Superior temporal gyrus (tissue), 1 donor: ENCODE results near the gene HDGFL3.
"Not testable (repeated sequence)": the region's sequence is repeated elsewhere in the genome, so short reads cannot be mapped to it uniquely, and the experiment has no call there.

ENCODE experiments used
- DNase-seq: peaks from one replicate; pipeline ENCODE4 v3.0.0-alpha.2; 2016; ENCODE audit errors: extremely low spot score

HDGFL3 gene

DNA sequence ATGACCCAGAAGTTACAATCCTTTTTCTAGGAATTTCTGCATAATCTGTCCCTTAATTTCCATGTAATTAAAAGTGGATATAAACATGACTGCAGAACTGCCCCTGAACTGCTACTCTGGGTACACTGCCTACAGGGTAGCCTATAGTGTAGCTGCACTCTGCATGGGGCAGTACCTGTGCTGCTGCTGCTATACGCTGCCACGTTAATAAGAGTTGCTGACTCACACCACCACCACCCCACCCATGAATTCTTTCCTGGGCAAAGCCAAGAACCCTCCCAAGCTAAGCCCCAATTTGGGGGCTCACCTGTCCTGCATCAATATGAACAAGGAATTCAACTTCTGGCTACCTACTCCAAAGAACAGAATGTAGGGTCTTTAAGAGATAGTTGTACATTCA lies 13.9 kb downstream of the HDGFL3 start:
- no peak for DNase-seq

DNA sequence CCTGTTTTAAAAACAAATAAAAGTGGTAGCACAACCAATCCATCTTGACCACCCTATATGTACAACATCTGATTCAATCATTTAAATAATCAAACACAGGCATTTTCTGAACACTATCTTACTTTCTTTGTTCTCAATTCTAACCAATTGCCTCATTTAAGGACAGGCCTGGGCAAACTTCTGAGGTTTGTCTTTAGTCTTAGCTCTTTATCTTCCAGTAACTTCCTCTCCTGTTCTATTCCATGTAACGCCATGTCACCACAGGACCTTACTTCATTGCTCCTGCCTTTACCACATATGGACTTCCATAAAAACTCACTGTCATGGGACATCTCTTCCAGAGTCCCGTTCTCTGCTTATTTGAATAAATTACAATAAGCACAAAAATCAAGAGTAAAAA lies 14.9 kb downstream of the HDGFL3 start:
- DNase-seq = no peak

DNA sequence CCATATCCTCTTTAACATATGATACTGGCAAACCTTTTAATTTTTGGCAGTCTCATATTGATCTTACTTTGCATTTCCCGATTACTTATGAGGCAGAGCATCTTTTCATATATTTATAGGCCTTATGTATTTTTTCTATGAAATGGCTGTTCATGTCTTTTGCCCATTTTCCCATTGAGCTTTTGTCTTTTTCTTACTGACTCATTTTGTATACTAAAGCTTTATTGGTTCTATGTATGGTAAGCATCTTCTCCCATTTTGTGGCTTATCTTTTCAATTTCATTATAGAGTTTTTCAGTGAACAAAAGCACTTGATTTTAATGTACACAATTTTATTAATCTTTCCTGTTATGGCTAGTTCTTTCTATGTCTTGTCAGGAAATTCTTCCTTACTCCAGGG lies 17.2 kb downstream of the HDGFL3 start:
- DNase-seq = no peak

DNA sequence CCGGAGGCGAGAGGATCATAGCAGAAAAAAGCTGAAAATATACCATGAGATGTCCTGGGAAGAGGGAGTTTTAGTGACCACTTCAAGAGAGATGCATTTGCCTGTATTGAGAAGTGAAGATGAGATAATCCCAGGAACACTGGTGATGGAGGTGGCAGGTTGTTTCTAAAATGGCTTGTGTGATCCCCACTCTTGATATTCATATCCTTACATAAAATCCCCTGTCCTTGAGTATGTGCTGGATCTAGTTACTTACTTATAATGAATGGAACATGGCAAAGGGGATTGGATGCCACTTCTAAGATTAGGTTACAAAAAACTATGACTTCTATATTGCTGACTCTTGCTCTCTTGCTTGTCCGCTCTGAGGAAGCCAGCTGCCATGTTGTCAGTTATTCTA lies 22.1 kb downstream of the HDGFL3 start:
- no peak for DNase-seq

DNA sequence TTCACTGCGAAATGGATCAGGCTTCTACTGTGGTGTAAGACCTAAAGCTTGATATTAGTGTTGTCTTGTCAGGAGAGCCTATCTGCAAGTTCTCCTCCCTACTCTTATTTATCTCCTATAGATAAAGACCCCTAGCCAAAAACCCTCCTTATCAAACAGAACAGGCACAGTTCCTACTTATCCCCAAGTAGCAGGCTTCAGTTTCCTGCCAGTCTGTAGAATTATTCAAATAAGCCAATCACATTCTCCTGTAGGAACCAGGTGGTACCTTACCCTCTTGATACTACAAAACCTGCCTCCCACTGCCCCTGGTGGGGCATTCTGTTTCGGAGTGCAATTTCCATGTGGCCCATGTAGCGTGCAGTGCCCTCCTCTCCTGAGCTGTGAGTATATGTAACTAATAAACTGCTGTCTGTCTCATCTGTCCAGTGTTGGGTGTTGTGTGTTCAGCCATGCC lies 28.7 kb downstream of the HDGFL3 start:
- DNase-seq = no peak

DNA sequence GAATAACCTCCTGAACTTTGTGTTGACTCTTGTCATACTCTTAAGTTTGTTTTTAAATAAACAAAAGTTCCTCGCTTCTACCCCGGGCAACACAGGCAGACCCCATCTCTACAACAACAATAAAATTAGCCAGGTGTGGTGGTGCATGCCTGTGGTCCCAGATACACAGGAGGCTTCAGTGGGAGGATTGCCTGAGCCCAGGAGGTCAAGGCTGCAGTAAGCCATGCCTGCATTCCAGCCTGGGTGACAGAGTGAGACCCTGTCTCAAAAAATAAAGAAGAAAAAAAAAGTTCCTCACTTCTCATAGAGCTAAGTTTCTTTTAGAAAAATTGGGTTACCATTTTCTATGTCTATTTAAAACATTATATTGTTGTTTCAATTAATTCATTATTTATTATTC lies 29.2 kb downstream of the HDGFL3 start:
- no peak for DNase-seq

DNA sequence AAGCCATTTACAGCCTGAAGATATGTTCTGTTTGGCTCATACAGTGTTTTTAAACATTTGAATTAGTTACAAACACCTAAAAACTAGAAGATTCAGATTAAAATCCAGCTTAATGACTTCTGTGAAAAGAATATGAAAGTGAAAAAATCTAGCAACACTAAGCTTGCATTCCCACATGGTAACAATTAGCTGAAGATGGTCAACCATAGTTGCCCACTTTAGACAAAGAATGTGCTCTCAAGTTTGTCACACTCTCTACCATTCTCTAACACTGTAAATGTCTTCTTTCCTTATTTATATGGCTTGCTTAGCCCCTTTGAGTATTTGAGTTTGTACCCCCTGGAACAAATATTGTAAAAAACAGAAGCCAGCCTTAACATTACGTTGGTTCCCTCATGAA lies 32.7 kb downstream of the HDGFL3 start:
- DNase-seq = no peak

DNA sequence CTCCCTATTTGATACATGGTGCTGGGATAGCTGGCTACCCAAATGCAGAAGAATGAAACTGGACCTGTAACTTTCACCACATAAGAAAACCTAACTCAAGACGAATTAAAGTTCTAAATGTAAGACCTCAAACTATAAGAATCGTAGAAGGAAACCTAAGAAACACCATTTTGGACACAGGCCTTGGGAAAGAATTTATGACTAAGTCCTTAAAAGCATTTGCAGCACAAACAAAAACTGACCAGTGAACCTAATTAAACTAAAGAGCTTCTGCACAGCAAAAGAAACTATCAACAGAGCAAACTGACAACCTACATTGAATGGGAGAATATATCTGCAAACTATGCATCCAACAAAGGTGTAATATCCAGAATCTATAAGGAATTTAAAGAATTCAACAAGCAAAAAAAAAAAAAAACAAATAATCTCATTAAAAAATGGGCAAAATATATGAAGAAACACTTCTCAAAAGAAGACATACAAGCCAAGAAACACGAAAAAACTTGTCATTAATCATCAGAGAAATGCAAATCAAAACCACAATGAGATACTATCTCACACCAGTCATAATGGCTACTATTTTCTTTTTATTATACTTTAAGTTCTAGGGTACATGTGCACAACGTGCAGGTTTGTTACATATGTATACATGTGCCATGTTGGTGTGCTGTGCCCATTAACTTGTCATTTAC lies 37.0 kb downstream of the HDGFL3 start:
- DNase-seq = no peak

DNA sequence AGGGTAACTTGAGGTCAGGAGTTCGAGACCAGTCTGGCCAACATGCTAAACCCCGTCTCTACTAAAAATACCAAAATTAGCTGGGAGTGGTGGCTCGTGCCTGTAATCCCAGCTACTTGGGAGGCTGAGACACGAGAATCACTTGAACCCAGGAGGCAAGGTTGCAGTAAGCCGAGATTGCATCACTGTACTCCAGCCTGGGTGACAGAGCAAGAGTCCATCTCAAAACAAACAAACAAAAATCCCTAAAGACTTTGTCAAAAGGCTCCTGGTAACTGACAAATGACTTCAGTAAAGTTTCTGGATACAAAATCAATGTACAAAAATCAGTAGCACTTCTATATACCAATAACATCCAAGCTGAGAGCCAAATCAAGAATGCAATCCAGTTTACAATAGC lies 38.0 kb downstream of the HDGFL3 start:
- not testable (repeated sequence) for DNase-seq

DNA sequence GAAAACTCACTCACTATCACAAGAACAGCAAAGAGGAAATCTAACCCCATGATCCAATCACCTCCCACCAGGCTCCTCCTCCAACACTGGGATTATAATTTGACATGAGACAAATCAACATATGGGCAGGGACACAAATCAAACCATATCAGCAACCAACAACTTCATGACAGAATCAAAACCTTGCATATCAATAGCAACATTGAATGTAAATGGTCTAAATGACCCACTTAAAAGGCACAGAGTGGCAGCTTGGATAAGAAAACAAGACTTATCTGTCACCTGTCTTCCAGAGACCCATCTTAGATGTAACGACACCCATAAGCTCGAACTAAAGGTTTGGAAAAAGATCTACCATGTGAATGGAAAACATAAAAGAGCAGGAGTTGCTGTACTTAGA lies 40.8 kb downstream of the HDGFL3 start:
- DNase-seq = no peak

DNA sequence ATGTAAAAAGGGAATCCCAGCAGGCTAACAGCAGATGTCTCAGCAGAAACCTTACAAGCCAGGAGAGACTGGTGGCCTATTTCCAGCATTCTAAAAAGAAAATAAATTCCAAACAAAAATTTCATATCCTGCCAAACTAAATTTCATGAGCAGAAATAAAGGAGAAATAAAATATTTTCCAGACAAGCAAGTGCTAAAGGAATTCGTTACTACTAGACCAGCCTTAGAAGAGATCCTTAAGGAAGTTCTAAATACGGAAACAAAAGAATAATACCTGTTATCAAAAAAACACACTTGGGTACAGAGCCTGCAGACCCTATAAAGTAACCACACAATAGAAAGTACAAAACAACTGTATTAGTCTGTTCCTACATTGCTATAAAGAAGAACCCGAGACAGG lies 41.4 kb downstream of the HDGFL3 start:
- DNase-seq = no peak

DNA sequence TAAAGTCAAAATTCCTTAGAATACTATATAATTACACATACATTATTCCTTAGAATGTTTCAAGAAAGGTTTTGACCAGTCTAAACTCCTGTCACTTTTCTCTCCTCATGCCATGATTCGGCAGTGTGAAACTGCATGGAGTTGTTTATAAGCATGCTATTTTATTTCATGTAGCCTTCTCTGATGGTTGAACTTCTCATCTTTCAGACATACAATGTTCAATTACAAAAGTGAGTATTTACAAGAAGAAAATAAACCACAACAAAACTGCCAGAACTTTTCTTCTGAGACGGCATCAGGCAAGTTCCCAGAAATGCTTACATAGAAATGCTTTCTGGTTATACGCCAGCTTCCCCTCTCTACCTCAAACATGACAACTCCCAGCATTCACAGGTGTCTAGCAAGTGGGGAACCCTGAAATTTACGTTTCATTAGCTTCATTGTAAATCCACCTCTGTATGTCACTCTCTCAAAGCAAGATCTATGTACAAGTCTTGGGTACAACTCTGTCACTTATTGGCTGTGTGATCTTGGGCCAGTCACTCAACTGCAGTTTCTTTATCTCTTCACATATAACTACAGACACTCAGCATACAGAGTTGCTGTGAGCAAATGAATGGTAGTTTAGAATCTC lies 42.7 kb downstream of the HDGFL3 start:
- DNase-seq = no peak

DNA sequence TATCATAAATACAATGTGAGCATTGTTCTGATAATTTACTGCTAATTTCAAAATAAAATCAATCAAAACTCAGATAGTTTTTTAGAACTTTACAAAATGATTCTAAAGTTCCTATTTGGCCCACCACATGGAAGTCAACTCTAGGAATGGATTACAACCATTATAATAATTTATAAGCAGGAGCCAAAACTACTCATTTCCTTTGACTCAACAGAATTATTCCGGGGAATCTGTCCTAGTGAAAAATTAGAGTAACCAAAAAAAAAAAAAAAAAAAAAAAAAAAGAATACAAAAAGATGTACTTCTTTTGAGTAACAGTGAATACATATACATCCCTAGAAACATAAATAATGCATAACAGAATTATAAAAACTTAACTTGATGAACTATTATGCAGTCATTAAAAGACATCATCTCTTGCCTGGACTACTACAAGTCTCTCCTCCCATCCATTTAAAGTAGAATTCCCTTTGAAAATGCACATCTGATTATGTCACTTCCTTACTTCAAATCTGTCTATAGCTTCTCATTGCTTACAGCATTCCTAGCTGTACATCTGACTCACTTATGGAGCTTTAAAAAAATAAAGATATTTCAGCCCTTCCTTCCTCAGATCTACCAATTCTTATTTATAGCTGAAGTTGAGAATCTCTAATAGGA lies 43.4 kb downstream of the HDGFL3 start:
- no peak for DNase-seq

DNA sequence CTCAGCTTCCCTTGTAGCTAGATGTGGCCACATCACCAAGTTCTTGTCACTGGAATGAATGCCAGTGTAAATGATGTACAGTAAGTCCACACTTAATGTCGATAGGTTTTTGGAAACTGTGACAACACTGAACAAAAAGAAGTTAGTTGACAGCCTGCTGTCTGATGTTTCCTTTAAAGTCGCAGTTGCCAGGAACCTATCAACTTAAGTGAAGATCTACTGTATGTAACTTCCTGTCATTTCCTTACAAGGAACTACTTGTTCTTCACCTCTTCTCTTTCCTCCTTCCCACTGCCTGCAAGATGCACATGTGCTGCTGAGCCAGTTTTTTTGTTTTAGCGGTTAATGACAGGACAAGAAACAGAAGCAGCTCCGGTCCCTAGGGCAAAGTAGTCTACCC lies 44.6 kb downstream of the HDGFL3 start:
- no peak for DNase-seq

DNA sequence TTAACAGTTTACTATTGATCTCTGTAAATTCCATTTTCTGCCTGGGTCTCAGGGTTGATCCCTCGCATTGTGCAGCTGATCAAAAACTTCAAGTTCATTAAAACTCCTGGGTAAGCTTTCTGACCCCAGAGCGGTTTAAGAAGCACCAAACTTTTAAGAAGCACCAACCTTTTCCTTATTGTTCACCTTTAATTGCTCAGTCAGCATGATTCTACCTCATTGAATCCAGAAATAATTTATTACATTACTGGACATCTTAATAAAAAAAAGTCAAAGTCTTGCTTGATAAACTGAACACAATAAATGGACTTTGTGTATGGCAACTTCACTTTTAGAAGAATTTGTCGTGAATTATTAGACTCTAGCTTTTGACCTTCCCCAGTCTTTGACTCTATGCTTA lies 46.9 kb downstream of the HDGFL3 start:
- DNase-seq = no peak

DNA sequence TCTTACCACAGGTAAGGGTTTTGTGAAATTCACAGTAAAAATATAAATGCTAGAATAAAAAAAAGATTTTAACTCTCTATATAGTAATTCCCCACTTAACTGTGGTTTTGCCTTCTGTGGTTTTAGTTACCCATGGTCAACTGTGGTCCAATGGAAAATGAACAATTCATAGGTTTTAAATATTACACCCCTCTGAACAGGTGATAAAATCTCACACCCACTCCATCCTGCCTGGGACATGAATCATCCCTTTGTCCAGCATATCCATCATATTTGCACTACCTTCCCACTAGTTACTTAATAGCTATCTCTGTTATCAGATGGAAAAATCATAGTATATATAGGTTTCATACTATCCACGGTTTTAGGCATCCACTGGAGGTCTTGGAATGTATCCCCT lies 49.2 kb downstream of the HDGFL3 start:
- no peak for DNase-seq

DNA sequence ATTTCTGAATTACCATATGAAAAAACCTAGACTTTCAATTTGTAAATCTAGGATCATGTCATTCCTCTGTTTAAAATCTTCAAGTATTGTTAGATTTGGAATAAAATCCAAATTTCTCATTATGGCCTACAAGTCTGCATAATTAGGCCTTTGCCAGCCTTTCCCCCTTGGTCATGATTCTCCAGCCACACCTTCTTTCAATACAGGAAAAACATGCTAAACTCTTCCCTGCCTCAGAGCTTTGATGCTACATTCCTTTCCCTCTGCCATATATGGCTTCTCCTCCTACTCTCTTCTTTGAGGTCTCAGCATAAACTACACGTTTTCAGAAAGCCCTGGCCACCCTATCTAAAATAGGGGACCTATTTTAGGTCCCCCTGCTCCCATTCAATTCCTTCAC lies 51.7 kb downstream of the HDGFL3 start:
- no peak for DNase-seq

DNA sequence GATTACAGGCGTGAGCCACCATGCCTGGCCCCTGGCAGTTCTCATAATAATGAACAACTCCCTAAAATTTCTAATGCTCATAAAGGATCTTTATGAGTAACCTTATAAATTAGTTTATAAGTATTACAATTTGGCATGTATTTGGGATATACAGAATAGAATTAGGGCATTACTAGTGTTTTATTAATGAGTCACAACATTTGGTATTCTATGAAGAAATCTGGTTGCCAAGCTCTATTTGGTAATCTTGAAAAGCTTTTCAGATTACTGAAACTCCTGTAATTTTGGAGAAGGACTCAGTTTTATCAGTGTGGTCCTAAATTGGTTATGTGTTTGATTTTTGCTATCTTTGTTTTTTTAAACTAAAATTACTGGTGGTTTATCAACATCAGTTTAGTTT lies 54.3 kb downstream of the HDGFL3 start:
- DNase-seq = no peak

DNA sequence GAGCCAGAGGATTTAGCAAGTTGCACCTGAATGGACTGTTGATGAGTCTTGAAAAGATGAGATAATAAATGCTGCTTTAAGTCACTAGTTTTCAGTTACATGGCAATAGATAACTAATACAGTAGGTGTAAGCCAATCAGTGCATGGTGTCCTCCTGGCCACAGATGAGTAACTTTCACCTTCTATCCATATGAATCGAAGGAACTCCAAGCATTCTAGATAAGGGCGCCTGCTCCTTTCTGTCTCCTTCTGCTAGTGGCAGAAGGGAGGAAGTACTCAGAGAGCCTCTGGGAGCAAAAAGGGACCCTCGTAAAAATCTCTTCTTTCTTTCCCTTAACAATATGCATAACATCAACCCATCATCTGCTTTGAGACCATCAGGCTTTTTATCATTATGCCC lies 62.9 kb downstream of the HDGFL3 start:
- no peak for DNase-seq

DNA sequence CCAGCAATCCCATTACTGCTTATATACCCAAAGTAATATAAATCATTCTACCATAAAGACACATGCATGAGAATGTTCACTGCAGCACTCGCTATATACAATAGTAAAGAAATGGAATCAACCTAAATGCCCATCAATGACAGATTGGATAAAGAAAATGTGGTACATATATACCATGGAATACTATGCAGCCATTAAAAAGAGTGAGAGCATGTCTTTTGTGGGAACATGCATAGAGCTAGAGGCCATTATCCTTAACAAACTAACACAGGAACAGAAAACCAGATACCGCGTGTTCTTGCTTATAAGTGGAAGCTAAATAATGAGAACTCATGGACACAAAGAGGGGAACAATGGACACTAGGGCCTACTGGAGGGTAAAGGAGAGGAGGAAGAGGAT lies 65.5 kb downstream of the HDGFL3 start:
- not testable (repeated sequence) for DNase-seq

DNA sequence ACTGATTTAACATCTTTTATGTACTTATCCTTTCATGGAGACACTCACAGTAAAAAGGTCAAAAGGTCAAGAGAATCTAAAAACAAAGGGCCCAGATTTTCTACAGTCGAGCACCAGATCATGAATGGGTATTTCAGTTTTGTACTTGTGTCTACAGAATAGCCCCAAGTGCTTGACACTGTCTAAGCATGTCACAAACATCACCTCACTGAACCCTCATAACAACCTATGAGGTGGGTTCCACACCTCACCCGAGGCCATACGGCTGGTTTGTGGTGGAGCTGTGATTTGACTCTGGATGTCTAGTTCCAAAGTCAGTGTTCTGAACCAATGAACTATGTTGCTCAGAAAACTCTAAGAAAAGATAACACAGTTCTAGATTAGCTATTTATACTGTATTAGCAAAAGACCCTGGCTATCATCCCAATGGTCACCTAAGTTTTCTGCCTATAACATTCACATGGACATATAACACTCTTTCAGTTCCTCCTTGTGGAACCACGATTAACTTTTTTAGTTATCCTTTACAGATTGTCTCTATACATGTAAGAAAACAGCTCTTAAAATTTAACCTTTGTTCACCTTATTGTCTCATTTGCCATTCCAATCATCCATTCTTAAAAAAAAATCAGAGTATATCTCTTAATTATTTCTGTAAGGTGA lies 74.6 kb downstream of the HDGFL3 start:
- no peak for DNase-seq

DNA sequence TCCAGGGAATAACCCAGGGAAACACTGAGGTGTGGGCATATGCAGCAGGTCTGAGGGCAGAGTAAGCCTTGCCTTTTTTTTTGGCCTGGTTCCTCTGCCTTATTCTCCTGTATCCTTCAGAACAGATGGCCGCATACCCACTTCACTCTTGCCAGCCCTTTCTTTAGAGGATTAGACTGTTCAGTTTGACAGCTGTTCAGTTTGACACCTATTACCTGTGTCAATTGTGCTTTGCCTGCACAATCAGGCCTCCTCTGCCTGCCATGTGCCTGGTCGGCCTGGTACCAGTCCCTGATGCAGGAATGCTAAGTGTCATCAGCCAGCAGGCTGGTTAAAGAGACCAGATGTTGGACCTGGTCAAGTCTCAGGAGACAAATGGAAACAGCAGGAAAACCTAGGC lies 77.8 kb downstream of the HDGFL3 start:
- DNase-seq = no peak
